Right lobe of liver (tissue), 6 donors: ENCODE measurements around the gene TPO. TPM values are rescaled to one million over a fixed set of nuclear protein-coding genes. Genes with fewer than 3 reads are reported as not detected.
A peak's percentile ranks its signal among the peaks of the same experiment; 100 is the strongest.

ENCODE experiments used
- ATAC-seq, 4 donors: fragments of 200-7000 bp; cut with Tn5 transposase; one replicate each; pipeline ENCODE4 v1.9.1; 2020; ENCODE audit warnings: mild to moderate bottlenecking in 4 of 4, moderate library complexity in 4 of 4
- DNase-seq, 3 donors: peaks; one replicate each; pipeline ENCODE4 v3.0.0-alpha.2; 2020
- H3K27ac ChIP-seq, 3 donors: fragments of 200-600 bp; one replicate each; pipeline ENCODE4 v1.8.0; 2022
- H3K27me3 ChIP-seq, 2 donors: fragments of 200-600 bp; one replicate each; pipeline ENCODE4 v1.8.0; 2022
- H3K36me3 ChIP-seq, 4 donors: fragments of 200-600 bp; sonication (generic) in 1 of 4; one replicate each; pipeline versions ENCODE4 v1.5.1 to v1.8.0; 2017 to 2022; ENCODE audit warnings: control low read depth in 1 of 4
- H3K4me1 ChIP-seq, 4 donors: fragments of 200-600 bp; sonication (generic) in 1 of 4; one replicate each; pipeline versions ENCODE4 v1.5.1 to v1.8.0; 2017 to 2022; ENCODE audit warnings: control low read depth in 1 of 4
- H3K4me3 ChIP-seq, 3 donors: fragments of 200-600 bp; one replicate each; pipeline ENCODE4 v1.8.0; 2022
- H3K9me3 ChIP-seq, 4 donors: fragments of 200-600 bp; sonication (generic) in 1 of 4; one replicate each; pipeline versions ENCODE4 v1.5.1 to v1.8.0; 2017 to 2022; ENCODE audit warnings: control low read depth in 1 of 4
- CTCF ChIP-seq, 4 donors: fragments of 200-600 bp in 3 of 4; fragments of 450-650 bp in 1 of 4; IDR thresholded peaks; one replicate each; pipeline versions ENCODE4 v1.5.1 to v1.8.0; 2016 to 2022; ENCODE audit warnings: antibody characterized with exemption in 4 of 4, mild to moderate bottlenecking in 2 of 4
- POLR2A ChIP-seq: fragments of 450-650 bp; IDR thresholded peaks from one replicate; pipeline ENCODE4 v1.6.1; 2017; ENCODE audit warnings: antibody characterized with exemption, mild to moderate bottlenecking
- WGBS: methylation state at CpG from one replicate; pipeline ENCODE4 v1.1.6; 2018; ENCODE audit warnings: low coverage, low lambda C conversion rate; ENCODE audit not compliant: insufficient coverage; ENCODE audit errors: missing lambda C conversion rate; 5-methylcytosine and 5-hydroxymethylcytosine counted together
- intact Hi-C, 2 donors: fragments of 100-400 bp; cut with DNase I; formaldehyde crosslinking; loops; one replicate each; pipeline versions ENCODE4 v1.11.2 to v1.14.1; 2022
- total RNA-seq, 6 experiments: library from RNA; depleted of rRNA in 2 of 6; stranded (reverse); fragments of >200 nt in 2 of 6; fragmentation: NEBNext Ultra II Directional in 3 of 6; extraction: Animal tissue kit (Norgen Biotek cat#: 25700) in 3 of 6; gene quantifications; one replicate each; pipeline versions ENCODE4 v1.1.0 to v1.2.4, GENCODE V29; 2016 to 2023
- donor health status: DM: no; HTN: yes; CAD: no.
- donor health status: DM: no; HTN: no; CAD: no.
- donor health status: DM: no; HTN: no; CAD: no.
- donor health status: DM: no; HTN: yes; CAD: no.
- donor health status: DM: no; HTN: yes; CAD: no.

TPO gene
- total RNA-seq, 6 experiments from 2014 or later = not detected

GRCh38 chr2:1556776-1557466 is 143.7 kb downstream of the TPO start:
- peak in 1 of 4 donors; percentile 34 for ATAC-seq

GRCh38 chr2:1557467-1557820 is 144.2 kb downstream of the TPO start:
- no peaks in the 10 kb centered on the region for H3K9me3 ChIP-seq
- H3K4me3 ChIP-seq = no peak overlapping the region
- no CpG with 5 or more reads among the region's 11 CpGs for WGBS
- TF ChIP-seq CTCF (IDR thresholded peaks at IDR 0.05) (no peak), POLR2A (no peak)
- no peak for DNase-seq
- peak in 1 of 4 donors; percentile 19 for ATAC-seq
- no peaks in the 10 kb centered on the region for H3K36me3 ChIP-seq
- intact Hi-C loops = no loop called here
- no peaks in the 10 kb centered on the region for H3K27me3 ChIP-seq
- H3K27ac ChIP-seq = no peak overlapping the region
- no peaks in the 10 kb centered on the region for H3K4me1 ChIP-seq

More at GRCh38 chr2:1556776-1557466, 143.7 kb downstream of the TPO start:
- Histone ChIP-seq H3K27me3 (no peaks in the 10 kb centered on the region), H3K36me3 (no peaks in the 10 kb centered on the region), H3K4me3 (no peak overlapping the region), H3K27ac (no peak overlapping the region), H3K9me3 (no peaks in the 10 kb centered on the region), H3K4me1 (no peaks in the 10 kb centered on the region)
- intact Hi-C loops = no loop called here
- DNase-seq = no peak
- TF ChIP-seq POLR2A (no peak), CTCF (IDR thresholded peaks at IDR 0.05) (no peak)
- 41% methylated on average over 3 of the region's 13 CpGs for WGBS

DNA sequence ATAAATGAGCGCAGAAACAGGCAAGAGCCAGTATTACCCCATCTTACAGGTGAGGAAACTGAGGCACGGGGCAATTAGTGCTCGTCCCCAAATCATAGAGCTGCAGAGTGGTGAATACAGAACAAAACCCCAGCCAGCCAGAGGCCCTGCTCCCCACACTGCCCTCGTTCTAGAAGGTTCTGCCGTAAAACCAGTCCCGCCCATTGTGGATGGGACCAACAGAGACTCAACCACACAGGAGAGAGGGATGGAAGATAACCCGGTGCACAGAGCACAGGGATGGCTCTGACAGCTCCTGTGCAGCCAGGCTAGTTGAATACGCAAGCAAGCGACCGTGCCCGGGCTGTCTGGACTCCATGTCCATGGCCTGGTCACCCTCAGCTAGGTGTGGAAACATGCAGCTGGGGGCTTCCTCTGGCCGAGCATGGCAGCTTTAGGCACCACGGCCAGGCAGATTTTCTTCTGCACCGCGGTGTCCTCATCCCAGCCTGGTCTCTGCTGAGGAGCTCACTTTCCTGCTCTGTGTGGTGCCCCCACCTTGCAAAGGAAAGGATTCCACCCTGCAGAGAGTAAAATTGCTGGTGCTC is 146.4 kb downstream of the TPO start:
- WGBS = 87% methylated on average over 3 of the region's 15 CpGs
- Histone ChIP-seq H3K4me3 (no peak overlapping the region), H3K27me3 (no peaks in the 10 kb centered on the region), H3K4me1 (no peaks in the 10 kb centered on the region), H3K27ac (no peak overlapping the region), H3K9me3 (no peaks in the 10 kb centered on the region), H3K36me3 (no peaks in the 10 kb centered on the region)
- no peak for TF ChIP-seq POLR2A
- DNase-seq (no peak), ATAC-seq (no peak)
- intact Hi-C loops = no loop called here

DNA sequence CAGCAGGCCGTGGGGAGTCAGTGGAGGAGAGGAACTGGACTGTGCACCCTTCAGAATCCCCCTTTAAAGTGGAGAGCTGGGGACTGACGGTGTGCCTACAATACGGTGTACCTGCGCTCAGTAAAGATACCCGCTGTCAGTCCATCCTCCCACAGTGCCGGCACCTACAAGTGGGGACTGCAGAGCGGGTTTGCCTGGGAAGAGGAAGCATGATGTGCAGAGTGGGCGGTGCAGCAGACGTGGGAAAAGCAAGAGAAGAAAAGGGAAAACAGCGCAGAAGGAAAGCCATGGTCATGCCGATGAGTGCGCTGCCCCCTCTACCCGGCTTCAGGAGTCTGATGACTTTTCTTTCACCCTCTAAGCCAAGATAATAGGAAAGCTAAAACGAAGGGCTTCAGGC is 148.0 kb downstream of the TPO start:
- DNase-seq (no peak), ATAC-seq (no peak)
- Histone ChIP-seq H3K9me3 (no peaks in the 10 kb centered on the region), H3K4me3 (no peak overlapping the region), H3K36me3 (no peaks in the 10 kb centered on the region), H3K27me3 (no peaks in the 10 kb centered on the region), H3K4me1 (no peaks in the 10 kb centered on the region), H3K27ac (no peak overlapping the region)
- no peak for TF ChIP-seq POLR2A
- TF ChIP-seq CTCF (IDR thresholded peaks at IDR 0.05) = no peak
- WGBS = 62% methylated on average over 12 of the region's 14 CpGs
- intact Hi-C loops = no loop called here

- Histone ChIP-seq H3K9me3 (no peaks in the 10 kb centered on the region), H3K36me3 (no peaks in the 10 kb centered on the region), H3K27ac (no peak overlapping the region), H3K4me3 (no peak overlapping the region), H3K27me3 (no peaks in the 10 kb centered on the region), H3K4me1 (no peaks in the 10 kb centered on the region)
- TF ChIP-seq POLR2A = no peak
- no peak for TF ChIP-seq CTCF (IDR thresholded peaks at IDR 0.05)
- DNase-seq = no peak
- intact Hi-C loops = no loop called here
- ATAC-seq = no peak
- 56% methylated on average over 5 of the region's 24 CpGs for WGBS
These were observed 148.7 kb downstream of the TPO start for GRCh38 chr2:1561811-1562421.
